ENCODE results near the gene TGIF2LX.
"Not testable (repeated sequence)": the region's sequence is repeated elsewhere in the genome, so short reads cannot be mapped to it uniquely, and the experiment has no call there.

The TGIF2LX gene

DNA sequence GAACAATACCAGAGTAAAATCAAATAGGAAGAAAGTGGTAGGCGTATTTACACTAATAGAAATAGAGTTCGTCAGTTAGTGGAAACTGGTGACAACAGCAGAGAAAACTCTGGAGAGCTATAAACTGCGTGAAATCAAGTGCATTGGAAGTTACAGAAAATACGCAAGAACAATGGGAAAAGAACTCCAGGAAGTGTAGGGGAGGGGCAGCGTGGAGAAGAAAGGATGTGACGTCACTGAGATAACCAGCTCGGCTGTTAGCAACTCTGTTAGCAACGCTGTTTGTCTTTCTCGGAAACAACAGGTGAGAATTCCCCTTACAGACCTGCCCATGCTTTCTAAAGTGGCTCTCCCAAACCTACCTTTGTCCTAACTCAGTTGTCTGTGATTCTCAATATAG, at the start of gene TGIF2LX:
Gene TGIF2LX, plus strand, starts transcription at position 244 of the 400 bp plus-strand sequence. CDS start 178 bp downstream, outside the sequence.
- POLR2A ChIA-PET; CTCF ChIA-PET; DNase-seq (ENCODE audit: extremely low spot score): not testable (repeated sequence)

DNA sequence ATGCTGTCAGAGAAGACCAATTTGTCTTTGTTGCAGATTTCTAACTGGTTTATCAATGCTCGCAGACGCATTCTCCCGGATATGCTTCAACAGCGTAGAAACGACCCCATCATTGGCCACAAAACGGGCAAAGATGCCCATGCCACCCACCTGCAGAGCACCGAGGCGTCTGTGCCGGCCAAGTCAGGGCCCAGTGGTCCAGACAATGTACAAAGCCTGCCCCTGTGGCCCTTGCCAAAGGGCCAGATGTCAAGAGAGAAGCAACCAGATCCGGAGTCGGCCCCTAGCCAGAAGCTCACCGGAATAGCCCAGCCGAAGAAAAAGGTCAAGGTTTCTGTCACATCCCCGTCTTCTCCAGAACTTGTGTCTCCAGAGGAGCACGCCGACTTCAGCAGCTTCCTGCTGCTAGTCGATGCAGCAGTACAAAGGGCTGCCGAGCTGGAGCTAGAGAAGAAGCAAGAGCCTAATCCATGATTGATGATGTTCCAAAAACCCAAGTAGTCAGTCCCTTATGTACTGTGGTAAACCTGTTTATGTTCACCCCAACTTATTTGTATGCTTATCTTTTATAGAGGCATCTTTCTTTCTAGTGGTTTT, 728 bp downstream of the TGIF2LX start:
- CTCF ChIA-PET; POLR2A ChIA-PET; DNase-seq (ENCODE audit: extremely low spot score): not testable (repeated sequence)

DNA sequence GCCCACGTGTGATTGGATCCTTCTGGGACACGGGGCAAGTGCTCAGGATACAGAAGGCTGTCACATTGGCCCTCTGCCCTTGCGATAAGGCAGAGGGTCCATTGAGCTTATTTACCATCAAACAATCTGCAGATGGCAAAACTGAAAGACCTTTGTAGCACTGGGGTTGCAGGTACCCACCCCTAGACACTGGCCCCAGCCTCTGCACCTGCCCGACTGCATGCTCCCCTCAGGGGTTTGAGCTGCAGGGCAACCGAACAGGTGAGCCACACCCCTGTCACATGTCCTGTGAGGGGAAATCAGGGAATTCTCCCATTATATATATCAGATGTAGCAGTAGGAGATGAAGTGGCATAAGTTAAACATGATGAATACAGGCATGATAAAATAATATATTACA, 21.4 kb downstream of the TGIF2LX start:
- DNase-seq (ENCODE audit: extremely low spot score); CTCF ChIA-PET; POLR2A ChIA-PET: not testable (repeated sequence)

DNA sequence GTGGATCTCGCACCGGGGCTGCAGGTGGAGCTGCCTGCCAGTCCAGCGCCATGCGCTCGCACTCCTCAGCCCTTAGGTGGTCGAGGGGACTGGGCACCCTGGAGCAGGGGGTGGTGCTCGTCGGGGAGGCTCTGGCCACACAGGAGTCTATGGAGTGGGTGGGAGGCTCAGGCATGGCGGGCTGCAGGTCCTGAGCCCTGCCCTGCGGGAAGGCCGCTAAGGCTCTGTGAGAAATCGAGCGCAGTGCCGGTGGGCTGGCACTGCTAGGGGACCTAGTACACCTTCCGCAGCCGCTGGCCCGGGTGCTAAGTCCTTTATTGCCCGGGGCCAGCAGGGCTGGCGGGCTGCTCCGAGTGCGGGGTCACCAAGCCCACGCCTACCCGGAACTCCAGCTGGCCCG, 43.9 kb downstream of the TGIF2LX start:
- CTCF ChIA-PET; POLR2A ChIA-PET; DNase-seq (ENCODE audit: extremely low spot score): not testable (repeated sequence)
